Testis (tissue), 3 donors: ENCODE data around the gene CPSF7. TPM values are rescaled to one million over a fixed set of nuclear protein-coding genes. Genes with fewer than 3 reads are reported as not detected.

Source experiments
- DNase-seq: peaks from one replicate; pipeline ENCODE4 v3.0.0-alpha.2; 2019
- H3K27ac ChIP-seq, 2 donors: fragments of 200-600 bp; sonication (generic); one replicate each; pipeline ENCODE4 v1.5.1; 2019
- H3K27me3 ChIP-seq: fragments of 200-600 bp; sonication (generic); one replicate; pipeline ENCODE4 v1.5.1; 2019
- H3K36me3 ChIP-seq: fragments of 200-600 bp; sonication (generic); one replicate; pipeline ENCODE4 v1.5.1; 2017; ENCODE audit warnings: low read depth; ENCODE audit errors: missing control alignments
- H3K4me1 ChIP-seq: fragments of 200-600 bp; sonication (generic); one replicate; pipeline ENCODE4 v1.5.1; 2019
- H3K4me3 ChIP-seq, 2 donors: fragments of 200-600 bp; sonication (generic); one replicate each; pipeline ENCODE4 v1.5.1; 2017 to 2019
- H3K9me3 ChIP-seq: fragments of 200-600 bp; sonication (generic); one replicate; pipeline ENCODE4 v1.5.1; 2017
- POLR2A ChIP-seq: fragments of 450-650 bp; IDR thresholded peaks from one replicate; pipeline ENCODE4 v1.6.1; 2017; ENCODE audit warnings: antibody characterized with exemption, mild to moderate bottlenecking, moderate library complexity
- WGBS, 2 donors: methylation state at CpG; one replicate each; pipeline ENCODE4 v1.1.5; 2018; 5-methylcytosine and 5-hydroxymethylcytosine counted together
- intact Hi-C: fragments of 100-400 bp; cut with DNase I; formaldehyde crosslinking; loops from one replicate; pipeline ENCODE4 v1.15.1; 2023; ENCODE audit warnings: low total_unique reads
- polyA plus RNA-seq: library from polyadenylated mRNA; stranded (reverse); fragments of 350-450 nt; fragmentation: Illumina TruSeq; extraction: RNeasy Lipid Tissue Mini Kit (QIAGEN cat#74804); gene quantifications from one replicate; pipeline ENCODE4 v1.2.3, GENCODE V29; 2014; ENCODE audit warnings: low read depth, low replicate concordance; ENCODE audit not compliant: insufficient read depth
- total RNA-seq, 2 donors: library from RNA; depleted of rRNA; stranded (reverse); fragments of >200 nt; gene quantifications; one replicate each; pipeline ENCODE4 v1.2.3, GENCODE V29; 2016
- TF ChIP-seq, protein P1 (sequence below), 3 experiments: fragments of 450-650 bp in 2 of 3; fragments of 200-600 bp in 1 of 3; sonication (generic) in 1 of 3; IDR thresholded peaks; one replicate each; pipeline ENCODE4 v1.5.1; 2016 to 2019; ENCODE audit warnings: antibody characterized with exemption in 3 of 3, mild to moderate bottlenecking in 2 of 3, moderate library complexity in 1 of 3

The CPSF7 gene
- total and polyA plus RNA-seq, 3 donors from 2014 or later, result 84.2 to 107 (median 86.5) TPM

DNA sequence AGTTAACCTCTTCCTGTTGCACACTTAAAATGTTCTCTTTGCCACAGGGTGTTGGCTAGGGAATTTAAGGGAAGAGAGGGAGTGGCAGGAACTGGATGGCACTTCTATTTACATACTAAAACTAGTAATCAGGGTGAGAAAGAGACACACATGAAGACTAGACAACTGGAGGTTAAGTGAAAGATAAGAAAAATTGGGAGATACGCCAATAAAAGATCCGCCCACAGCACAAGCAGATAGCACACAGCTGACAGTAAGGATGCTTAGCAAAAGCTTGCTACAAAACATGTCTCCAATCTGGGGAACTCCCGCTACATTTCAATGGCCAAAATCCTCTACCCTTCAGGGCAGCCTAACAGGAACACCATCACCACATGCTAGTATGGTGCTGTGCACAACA lies 12.8 kb downstream of the CPSF7 start:
- TF ChIP-seq, protein P1, sequence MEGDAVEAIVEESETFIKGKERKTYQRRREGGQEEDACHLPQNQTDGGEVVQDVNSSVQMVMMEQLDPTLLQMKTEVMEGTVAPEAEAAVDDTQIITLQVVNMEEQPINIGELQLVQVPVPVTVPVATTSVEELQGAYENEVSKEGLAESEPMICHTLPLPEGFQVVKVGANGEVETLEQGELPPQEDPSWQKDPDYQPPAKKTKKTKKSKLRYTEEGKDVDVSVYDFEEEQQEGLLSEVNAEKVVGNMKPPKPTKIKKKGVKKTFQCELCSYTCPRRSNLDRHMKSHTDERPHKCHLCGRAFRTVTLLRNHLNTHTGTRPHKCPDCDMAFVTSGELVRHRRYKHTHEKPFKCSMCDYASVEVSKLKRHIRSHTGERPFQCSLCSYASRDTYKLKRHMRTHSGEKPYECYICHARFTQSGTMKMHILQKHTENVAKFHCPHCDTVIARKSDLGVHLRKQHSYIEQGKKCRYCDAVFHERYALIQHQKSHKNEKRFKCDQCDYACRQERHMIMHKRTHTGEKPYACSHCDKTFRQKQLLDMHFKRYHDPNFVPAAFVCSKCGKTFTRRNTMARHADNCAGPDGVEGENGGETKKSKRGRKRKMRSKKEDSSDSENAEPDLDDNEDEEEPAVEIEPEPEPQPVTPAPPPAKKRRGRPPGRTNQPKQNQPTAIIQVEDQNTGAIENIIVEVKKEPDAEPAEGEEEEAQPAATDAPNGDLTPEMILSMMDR (IDR thresholded peaks at IDR 0.05), result no peak
- no peaks in the 10 kb centered on the region for H3K36me3 ChIP-seq
- intact Hi-C loops, result no loop called here
- H3K27ac ChIP-seq, result no peak overlapping the region
- no peaks in the 10 kb centered on the region for H3K9me3 ChIP-seq
- H3K4me3 ChIP-seq, result no peak overlapping the region
- 43 to 57% methylated on average over 3 of the region's 3 CpGs for WGBS, 2 donors
- H3K4me1 ChIP-seq, result no peaks in the 10 kb centered on the region
- no peaks in the 10 kb centered on the region for H3K27me3 ChIP-seq
- no peak for DNase-seq

DNA sequence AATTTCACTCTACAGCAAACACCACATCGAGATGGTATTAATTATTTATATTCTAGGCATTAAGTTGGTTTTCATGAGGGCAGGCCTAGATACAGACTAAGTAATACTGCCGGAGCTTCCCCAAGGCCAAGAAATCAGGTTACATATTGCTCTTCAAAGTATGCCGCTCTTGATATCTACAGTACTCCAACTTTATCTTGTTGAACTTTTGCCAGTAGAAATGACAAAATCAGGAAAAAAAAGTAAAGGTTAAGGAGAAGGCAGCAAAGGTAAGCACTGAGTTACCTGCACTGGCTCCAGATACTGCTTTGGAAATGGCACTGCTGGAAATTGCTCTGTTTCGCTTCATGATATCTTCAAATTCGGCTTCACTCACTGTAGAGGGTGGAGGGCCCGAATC lies 14.4 kb downstream of the CPSF7 start:
- TF ChIP-seq, protein P1 (IDR thresholded peaks at IDR 0.05), result no peak
- TF ChIP-seq POLR2A, result no peak
- no peaks in the 10 kb centered on the region for H3K36me3 ChIP-seq
- no peak overlapping the region for H3K4me3 ChIP-seq
- no peak overlapping the region for H3K27ac ChIP-seq
- WGBS, 2 donors, result 91 to 93% methylated on average over 6 of the region's 6 CpGs
- H3K9me3 ChIP-seq, result no peaks in the 10 kb centered on the region
- no peaks in the 10 kb centered on the region for H3K27me3 ChIP-seq
- H3K4me1 ChIP-seq, result no peaks in the 10 kb centered on the region
- intact Hi-C loops, result no loop called here
- no peak for DNase-seq

- TF ChIP-seq, protein P1 (IDR thresholded peaks at IDR 0.05), result no peak
- no peak for TF ChIP-seq POLR2A
- Histone ChIP-seq H3K9me3 (no peaks in the 10 kb centered on the region), H3K27ac (no peak overlapping the region), H3K4me3 (no peak overlapping the region), H3K27me3 (no peaks in the 10 kb centered on the region), H3K36me3 (no peaks in the 10 kb centered on the region), H3K4me1 (no peaks in the 10 kb centered on the region)
- DNase-seq, result no peak
- 86 to 95% methylated on average over 2 of the region's 2 CpGs for WGBS, 2 donors
- intact Hi-C loops, result no loop called here
These were observed 15.2 kb downstream of the CPSF7 start for GRCh38 chr11:61414547-61414946.

DNA sequence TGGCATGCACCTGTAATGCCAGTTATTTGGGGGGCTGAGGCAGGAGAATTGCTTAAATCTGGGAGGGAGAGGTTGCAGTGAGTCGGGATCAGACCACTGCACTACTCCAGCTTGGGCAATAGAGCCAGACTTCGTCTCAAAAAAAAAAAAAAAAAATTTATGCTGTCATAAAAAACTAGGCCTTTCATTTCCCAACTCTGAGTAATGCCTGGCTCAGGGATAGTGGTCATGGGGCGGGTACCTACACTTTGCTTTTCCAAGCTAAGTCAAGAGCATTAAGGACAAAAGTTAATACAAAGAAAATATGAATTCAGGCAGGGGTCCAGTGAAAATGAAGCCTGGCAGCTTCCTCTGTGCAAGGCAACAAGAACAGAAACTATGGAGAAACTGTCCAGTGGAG lies 16.3 kb downstream of the CPSF7 start:
- Histone ChIP-seq H3K36me3 (no peaks in the 10 kb centered on the region), H3K27me3 (no peaks in the 10 kb centered on the region), H3K27ac (no peak overlapping the region), H3K4me3 (no peak overlapping the region), H3K4me1 (no peaks in the 10 kb centered on the region), H3K9me3 (no peaks in the 10 kb centered on the region)
- 89 to 92% methylated on average over 3 of the region's 3 CpGs for WGBS, 2 donors
- no peak for DNase-seq
- intact Hi-C loops, result no loop called here
- TF ChIP-seq, protein P1 (IDR thresholded peaks at IDR 0.05), result no peak
- no peak for TF ChIP-seq POLR2A

- no peak for DNase-seq
- H3K4me1 ChIP-seq, result no peaks in the 10 kb centered on the region
- H3K36me3 ChIP-seq, result no peaks in the 10 kb centered on the region
- no peaks in the 10 kb centered on the region for H3K27me3 ChIP-seq
- intact Hi-C loops, result no loop called here
- no peaks in the 10 kb centered on the region for H3K9me3 ChIP-seq
- 78 to 83% methylated on average over 8 to 9 of the region's 9 CpGs for WGBS, 2 donors
- no peak for TF ChIP-seq POLR2A
- TF ChIP-seq, protein P1 (IDR thresholded peaks at IDR 0.05), result no peak
- H3K27ac ChIP-seq, result no peak overlapping the region
- no peak overlapping the region for H3K4me3 ChIP-seq
These were observed 18.2 kb downstream of the CPSF7 start for GRCh38 chr11:61411589-61411988.
